NCI-H1417 treated with DMSO at 0.1 percent for 48 hours (cell line): ENCODE data around the gene FBXO39.
"Not testable (repeated sequence)": the region's sequence is repeated elsewhere in the genome, so short reads cannot be mapped to it uniquely, and the experiment has no call there.

Experiments
- DNase-seq: peaks from one replicate; lab custom pipeline; 2025; lab: John Stamatoyannopoulos, UW

FBXO39 gene

GRCh38 chr17:6793748-6794493 is 17.9 kb downstream of the FBXO39 start:
- DNase-seq = no peak

- no peak for DNase-seq
Measured at GRCh38 chr17:6796017-6796886, 20.2 kb downstream of the FBXO39 start.

- DNase-seq = no peak
Measured at GRCh38 chr17:6796887-6797490, 21.0 kb downstream of the FBXO39 start.

- no peak for DNase-seq
Measured at GRCh38 chr17:6797718-6798351, 21.8 kb downstream of the FBXO39 start.

- no peak for DNase-seq
Measured at GRCh38 chr17:6799738-6800137, 23.7 kb downstream of the FBXO39 start.

GRCh38 chr17:6800422-6801027 is 24.5 kb downstream of the FBXO39 start:
- DNase-seq = no peak

- DNase-seq = no peak
Measured at GRCh38 chr17:6811510-6811909, 35.5 kb downstream of the FBXO39 start.

GRCh38 chr17:6812295-6812694 is 36.3 kb downstream of the FBXO39 start:
- no peak for DNase-seq

- no peak for DNase-seq
Measured at GRCh38 chr17:6815775-6816174, 39.8 kb downstream of the FBXO39 start.

- not testable (repeated sequence) for DNase-seq
Measured at GRCh38 chr17:6816368-6816767, 40.4 kb downstream of the FBXO39 start.

- no peak for DNase-seq
Measured at GRCh38 chr17:6818938-6819337, 42.9 kb downstream of the FBXO39 start.

GRCh38 chr17:6823011-6823442 is 47.0 kb downstream of the FBXO39 start:
- DNase-seq = no peak

GRCh38 chr17:6830383-6830986 is 54.5 kb downstream of the FBXO39 start:
- DNase-seq = no peak

- DNase-seq = peak; percentile 5
Measured at GRCh38 chr17:6831661-6832263, 55.7 kb downstream of the FBXO39 start, which contains the start of gene TEKT1. TEKT1 (minus strand) TSS chr17:6831729; CDS start chr17:6830376, 1,353 bp downstream.
